HG02884 (cell line): ENCODE measurements around the gene RAD18.

Source experiments
- ATAC-seq: cut with Tn5 transposase; IDR thresholded peaks from one replicate; pipeline ENCODE4 v1.9.1; 2021; ENCODE audit warnings: mild to moderate bottlenecking, moderate library complexity; ENCODE audit not compliant: unreplicated experiment

The RAD18 gene

GRCh38 chr3:8963137-8963853, at the start of gene RAD18:
RAD18 (minus strand) TSS chr3:8963472; CDS start chr3:8963385, 87 bp downstream.
- ATAC-seq, result peak; percentile 85

GRCh38 chr3:9012521-9012920, 49.2 kb upstream of the RAD18 start:
- ATAC-seq, result no peak

- ATAC-seq, result no peak
Measured at GRCh38 chr3:9009976-9010545, 46.8 kb upstream of the RAD18 start.

- no peak for ATAC-seq
Measured at GRCh38 chr3:9008550-9009255, 45.4 kb upstream of the RAD18 start.

GRCh38 chr3:9007928-9008327, 44.7 kb upstream of the RAD18 start:
- no peak for ATAC-seq

- no peak for ATAC-seq
Measured at GRCh38 chr3:9007213-9007612, 43.9 kb upstream of the RAD18 start.

GRCh38 chr3:9000041-9000440, 36.8 kb upstream of the RAD18 start:
- ATAC-seq, result no peak

GRCh38 chr3:8997151-8997550, 33.9 kb upstream of the RAD18 start:
- no peak for ATAC-seq

- ATAC-seq, result no peak
Measured at GRCh38 chr3:8996681-8997121, 33.4 kb upstream of the RAD18 start.

- ATAC-seq, result no peak
Measured at GRCh38 chr3:8996216-8996615, 32.9 kb upstream of the RAD18 start.

- no peak for ATAC-seq
Measured at GRCh38 chr3:8994226-8994625, 31.0 kb upstream of the RAD18 start.

- no peak for ATAC-seq
Measured at GRCh38 chr3:8993331-8993730, 30.1 kb upstream of the RAD18 start.

- no peak for ATAC-seq
Measured at GRCh38 chr3:8992854-8993253, 29.6 kb upstream of the RAD18 start.

GRCh38 chr3:8992199-8992598, 28.9 kb upstream of the RAD18 start:
- ATAC-seq, result no peak

- ATAC-seq, result no peak
Measured at GRCh38 chr3:8990266-8991215, 27.3 kb upstream of the RAD18 start.

- ATAC-seq, result no peak
Measured at GRCh38 chr3:8988791-8989558, 25.7 kb upstream of the RAD18 start.

GRCh38 chr3:8988384-8988655, 25.0 kb upstream of the RAD18 start:
- ATAC-seq, result no peak

- peak; percentile 90 for ATAC-seq
Measured at GRCh38 chr3:8987645-8988383, 24.5 kb upstream of the RAD18 start.

- no peak for ATAC-seq
Measured at GRCh38 chr3:8987226-8987625, 24.0 kb upstream of the RAD18 start.

GRCh38 chr3:8986741-8987140, 23.5 kb upstream of the RAD18 start:
- ATAC-seq, result no peak
